Measurements from ENCODE around the gene FITM1.

The FITM1 gene

DNA sequence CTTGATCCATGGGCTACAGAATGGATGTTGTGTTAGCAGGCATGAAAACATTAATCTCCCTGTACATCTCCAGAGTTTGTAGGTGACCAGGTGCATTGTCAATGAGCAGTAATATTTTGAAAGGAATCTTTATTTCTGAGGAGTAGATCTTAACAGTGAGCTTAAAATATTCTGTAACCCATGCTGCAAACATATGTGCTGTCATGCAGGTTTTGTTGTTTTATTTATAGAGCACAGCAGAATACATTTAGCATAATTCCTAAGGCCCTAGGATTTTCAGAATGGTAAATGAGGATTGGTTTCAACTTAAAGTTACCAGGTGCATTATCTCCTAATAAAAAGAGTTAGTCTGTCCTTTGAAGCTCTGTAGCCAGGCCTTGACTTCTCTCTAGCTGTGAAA lies 3.5 kb upstream of the FITM1 start:
- Histone ChIP-seq H3K9me2 (replicated peaks; ENCODE audit: control insufficient read depth, low read length) (no peaks in the 10 kb centered on the region), H3K27me3 (ENCODE audit: control insufficient read depth, low read length) (no peaks in the 10 kb centered on the region), H3K27ac (ENCODE audit: low read depth, low read length) (no peak overlapping the region), H3K4me1 (ENCODE audit: control insufficient read depth, low read length) (peaks cover 15% of the 10 kb centered on the region), H4K20me1 (ENCODE audit: control insufficient read depth, insufficient read depth, low read depth, low read length) (no peaks in the 10 kb centered on the region), H3K4me2 (ENCODE audit: low read length) (no peak overlapping the region), H3K79me2 (ENCODE audit: control insufficient read depth, low read length) (no peaks in the 10 kb centered on the region), H3K9me3 (ENCODE audit: control insufficient read depth, insufficient read depth, low read length) (no peaks in the 10 kb centered on the region), H3F3A (ENCODE audit: control insufficient read depth, insufficient read depth) (peaks cover 11% of the 10 kb centered on the region; the same call in 1 of the 2 replicates), H3K36me3 (ENCODE audit: control insufficient read depth, low read length) (peaks cover 14% of the 10 kb centered on the region; the same call in 1 of the 2 replicates), H3K4me3 (ENCODE audit: low read length) (no peak overlapping the region)
- TF ChIP-seq CTCF (IDR thresholded peaks at IDR 0.05; ENCODE audit: low read depth, low read length, poor library complexity, severe bottlenecking) (no peak), EZH2phosphoT487 (IDR thresholded peaks at IDR 0.05; ENCODE audit: borderline replicate concordance, low read length) (no peak)

GRCh38 chr14:24127673-24128072 lies 2.8 kb upstream of the FITM1 start:
- TF ChIP-seq CTCF (IDR thresholded peaks at IDR 0.05; ENCODE audit: low read depth, low read length, poor library complexity, severe bottlenecking) = no peak
- no peak for TF ChIP-seq EZH2phosphoT487 (IDR thresholded peaks at IDR 0.05; ENCODE audit: borderline replicate concordance, low read length)
- no peak overlapping the region for H3K27ac ChIP-seq (ENCODE audit: low read depth, low read length)
- H3F3A ChIP-seq (ENCODE audit: control insufficient read depth, insufficient read depth) = peaks cover 11% of the 10 kb centered on the region; the same call in 1 of the 2 replicates
- no peak overlapping the region for H3K4me3 ChIP-seq (ENCODE audit: low read length)
- H3K4me1 ChIP-seq (ENCODE audit: control insufficient read depth, low read length) = peaks cover 15% of the 10 kb centered on the region
- H3K36me3 ChIP-seq (ENCODE audit: control insufficient read depth, low read length) = peaks cover 11% of the 10 kb centered on the region; the same call in 1 of the 2 replicates
- H3K9me2 ChIP-seq (replicated peaks; ENCODE audit: control insufficient read depth, low read length) = no peaks in the 10 kb centered on the region
- no peaks in the 10 kb centered on the region for H3K9me3 ChIP-seq (ENCODE audit: control insufficient read depth, insufficient read depth, low read length)
- H4K20me1 ChIP-seq (ENCODE audit: control insufficient read depth, insufficient read depth, low read depth, low read length) = no peaks in the 10 kb centered on the region
- H3K4me2 ChIP-seq (ENCODE audit: low read length) = peak overlapping the region; percentile 28
- H3K27me3 ChIP-seq (ENCODE audit: control insufficient read depth, low read length) = no peaks in the 10 kb centered on the region
- H3K79me2 ChIP-seq (ENCODE audit: control insufficient read depth, low read length) = no peaks in the 10 kb centered on the region

DNA sequence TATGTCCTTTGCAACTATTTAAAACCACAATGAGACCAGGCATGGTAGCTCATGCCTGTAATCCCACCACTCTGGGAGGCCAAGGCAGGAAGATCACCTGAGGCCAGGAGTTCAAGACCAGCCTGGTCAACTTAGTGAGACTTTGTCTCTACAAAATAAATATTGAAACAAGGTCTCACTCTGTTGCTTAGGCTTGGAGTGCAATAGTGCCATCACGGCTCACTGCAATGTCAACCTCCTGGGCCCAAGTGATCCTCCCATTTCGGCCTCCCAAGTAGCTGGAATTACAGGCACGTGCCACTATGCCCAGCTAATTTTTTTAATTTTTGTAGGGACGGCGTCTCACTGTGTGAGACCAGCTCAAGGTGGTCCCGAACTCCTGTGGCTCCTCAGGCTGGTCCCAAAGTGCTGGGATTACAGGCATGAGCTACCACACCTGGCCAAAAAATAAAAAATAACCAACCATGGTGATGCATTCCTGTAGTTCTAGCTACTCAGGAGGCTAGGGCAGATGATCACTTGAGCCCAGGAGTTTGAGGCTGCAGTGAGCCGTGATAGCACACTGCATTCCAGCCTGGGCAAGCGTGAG lies 955 bp upstream of the FITM1 start:
- H3K36me3 ChIP-seq (ENCODE audit: control insufficient read depth, low read length) = no peaks in the 10 kb centered on the region

More for the DNA sequence above, 955 bp upstream of the FITM1 start:
- no peak for TF ChIP-seq CTCF (IDR thresholded peaks at IDR 0.05; ENCODE audit: low read depth, low read length, poor library complexity, severe bottlenecking)
- TF ChIP-seq EZH2phosphoT487 (IDR thresholded peaks at IDR 0.05; ENCODE audit: borderline replicate concordance, low read length) = no peak
- H3K4me1 ChIP-seq (ENCODE audit: control insufficient read depth, low read length) = peaks cover 15% of the 10 kb centered on the region
- H3K4me3 ChIP-seq (ENCODE audit: low read length) = no peak overlapping the region
- H3K27me3 ChIP-seq (ENCODE audit: control insufficient read depth, low read length) = no peaks in the 10 kb centered on the region
- no peaks in the 10 kb centered on the region for H3K9me2 ChIP-seq (replicated peaks; ENCODE audit: control insufficient read depth, low read length)
- H3F3A ChIP-seq (ENCODE audit: control insufficient read depth, insufficient read depth) = peaks cover 11% of the 10 kb centered on the region
- H3K79me2 ChIP-seq (ENCODE audit: control insufficient read depth, low read length) = no peaks in the 10 kb centered on the region
- H3K4me2 ChIP-seq (ENCODE audit: low read length) = no peak overlapping the region
- no peaks in the 10 kb centered on the region for H3K9me3 ChIP-seq (ENCODE audit: control insufficient read depth, insufficient read depth, low read length)
- no peaks in the 10 kb centered on the region for H4K20me1 ChIP-seq (ENCODE audit: control insufficient read depth, insufficient read depth, low read depth, low read length)
- no peak overlapping the region for H3K27ac ChIP-seq (ENCODE audit: low read depth, low read length)

Data from DOHH2 (cell line).